Smooth muscle cell (in vitro differentiated cells): ENCODE measurements around the gene IFI27. TPM values are rescaled to one million over a fixed set of nuclear protein-coding genes. Genes with fewer than 3 reads are reported as not detected.

Source experiments
- DNase-seq: peaks from one replicate; lab custom pipeline; 2025; ENCODE audit not compliant: unreplicated experiment; lab: John Stamatoyannopoulos, UW
- H2AFZ ChIP-seq: fragments of 200-600 bp; sonication (generic); 2 replicates; pipeline ENCODE4 v1.6.0; 2016; ENCODE audit warnings: antibody characterized with exemption, low read depth, mild to moderate bottlenecking
- H3F3A ChIP-seq: fragments of 200-600 bp; sonication (generic); 2 replicates; pipeline ENCODE4 v1.6.0; 2017; ENCODE audit warnings: antibody characterized with exemption, low read depth
- H3K27ac ChIP-seq: fragments of 200-600 bp; sonication (generic); 2 replicates; pipeline ENCODE4 v1.5.1; 2016; ENCODE audit warnings: low read depth, mild to moderate bottlenecking
- H3K27me3 ChIP-seq: fragments of 200-600 bp; sonication (generic); 2 replicates; pipeline ENCODE4 v1.6.1; 2016; ENCODE audit warnings: low read depth, mild to moderate bottlenecking
- H3K36me3 ChIP-seq: fragments of 200-600 bp; sonication (generic); 2 replicates; pipeline ENCODE4 v1.5.1; 2016; ENCODE audit warnings: low read depth
- H3K4me1 ChIP-seq: fragments of 200-600 bp; sonication (generic); 2 replicates; pipeline ENCODE4 v1.5.1; 2016; ENCODE audit warnings: low read depth
- H3K4me2 ChIP-seq: fragments of 200-600 bp; sonication (generic); 2 replicates; pipeline ENCODE4 v1.6.0; 2016; ENCODE audit warnings: mild to moderate bottlenecking
- H3K4me3 ChIP-seq: fragments of 200-600 bp; sonication (generic); 2 replicates; pipeline ENCODE4 v1.5.1; 2016; ENCODE audit warnings: mild to moderate bottlenecking
- H3K79me2 ChIP-seq: fragments of 200-600 bp; sonication (generic); 2 replicates; pipeline ENCODE4 v1.6.0; 2016; ENCODE audit warnings: low read depth, mild to moderate bottlenecking
- H3K9ac ChIP-seq: fragments of 200-600 bp; sonication (generic); 2 replicates; pipeline ENCODE4 v1.6.0; 2016; ENCODE audit warnings: low read depth
- H3K9me3 ChIP-seq: fragments of 200-600 bp; sonication (generic); replicated peaks from 2 replicates; pipeline ENCODE4 v1.5.1; 2016; ENCODE audit warnings: low read depth
- H4K20me1 ChIP-seq: fragments of 200-600 bp; sonication (generic); 2 replicates; pipeline ENCODE4 v1.6.0; 2016; ENCODE audit warnings: low read depth
- CTCF ChIP-seq: fragments of 200-600 bp; sonication (generic); IDR thresholded peaks from 2 replicates; pipeline ENCODE4 v1.5.1; 2017; ENCODE audit warnings: borderline replicate concordance, mild to moderate bottlenecking, antibody characterized with exemption; ENCODE audit not compliant: insufficient read depth, poor library complexity, severe bottlenecking
- WGBS: methylation state at CpG from one replicate; pipeline ENCODE4 v1.1.7; 2016; ENCODE audit warnings: low lambda C conversion rate; 5-methylcytosine and 5-hydroxymethylcytosine counted together
- polyA plus RNA-seq: library from polyadenylated mRNA; unstranded; fragments of >200 nt; fragmentation: Nextera tagmentation; extraction: Ambion mirVana; gene quantifications from 2 replicates; pipeline ENCODE4 v1.2.1, GENCODE V29; 2016
- total RNA-seq: library from RNA; depleted of rRNA; stranded (reverse); fragments of >200 nt; gene quantifications from 2 replicates; pipeline ENCODE4 v1.2.3, GENCODE V29; 2014

IFI27 gene
- total and polyA plus RNA-seq, 2 experiments from 2014 or later, result 0.40 to 3.1 TPM

- H3F3A ChIP-seq, result no peaks in the 10 kb centered on the region
- no peak overlapping the region for H2AFZ ChIP-seq
- no peaks in the 10 kb centered on the region for H3K9me3 ChIP-seq
- H4K20me1 ChIP-seq, result no peaks in the 10 kb centered on the region
- no peak overlapping the region for H3K27ac ChIP-seq
- no peaks in the 10 kb centered on the region for H3K79me2 ChIP-seq
- TF ChIP-seq CTCF, result no peak
- H3K4me1 ChIP-seq, result peaks cover 6% of the 10 kb centered on the region
- DNase-seq, result no peak
- H3K4me2 ChIP-seq, result no peak overlapping the region
- 89% methylated on average over 5 of the region's 5 CpGs for WGBS
- no peak overlapping the region for H3K4me3 ChIP-seq
- H3K27me3 ChIP-seq, result no peaks in the 10 kb centered on the region
- H3K36me3 ChIP-seq, result no peaks in the 10 kb centered on the region
- no peak overlapping the region for H3K9ac ChIP-seq
Measured at GRCh38 chr14:94126800-94127199, 16.3 kb downstream of the IFI27 start.

- Histone ChIP-seq H3K4me2 (no peak overlapping the region), H3K36me3 (no peaks in the 10 kb centered on the region), H3K27me3 (no peaks in the 10 kb centered on the region), H2AFZ (no peak overlapping the region), H3K79me2 (no peaks in the 10 kb centered on the region), H3K9me3 (no peaks in the 10 kb centered on the region), H3K4me3 (no peak overlapping the region), H3K4me1 (peaks cover 6% of the 10 kb centered on the region), H3K27ac (no peak overlapping the region), H4K20me1 (no peaks in the 10 kb centered on the region), H3K9ac (no peak overlapping the region), H3F3A (no peaks in the 10 kb centered on the region)
- TF ChIP-seq CTCF, result no peak
- DNase-seq, result no peak
- WGBS, result 96% methylated on average over 6 of the region's 6 CpGs
Measured at GRCh38 chr14:94127330-94127729, 16.8 kb downstream of the IFI27 start.

GRCh38 chr14:94128216-94128839, 17.8 kb downstream of the IFI27 start:
- WGBS, result 91% methylated on average over 14 of the region's 14 CpGs
- H3K27ac ChIP-seq, result no peak overlapping the region
- H3F3A ChIP-seq, result no peaks in the 10 kb centered on the region
- no peaks in the 10 kb centered on the region for H3K9me3 ChIP-seq
- TF ChIP-seq CTCF, result no peak
- H3K4me3 ChIP-seq, result peak overlapping the region; percentile 64
- H3K4me1 ChIP-seq, result peaks cover 6% of the 10 kb centered on the region
- no peak for DNase-seq
- no peak overlapping the region for H3K9ac ChIP-seq
- H2AFZ ChIP-seq, result no peak overlapping the region
- H3K36me3 ChIP-seq, result no peaks in the 10 kb centered on the region
- H3K4me2 ChIP-seq, result peak overlapping the region; percentile 97
- no peaks in the 10 kb centered on the region for H3K79me2 ChIP-seq
- H4K20me1 ChIP-seq, result no peaks in the 10 kb centered on the region
- no peaks in the 10 kb centered on the region for H3K27me3 ChIP-seq
